ENCODE data around the gene CENPL. TPM values are rescaled to one million over a fixed set of nuclear protein-coding genes. Genes with fewer than 3 reads are reported as not detected.

Gene CENPL
- total and polyA plus RNA-seq, 2 of the 4 experiments (the other 2 are of a cell fraction): 6.3 to 21.1 TPM

- Histone ChIP-seq H2BK120ac (ENCODE audit: low read depth, low read length) (no peak overlapping the region), H3K4me3 (ENCODE audit: insufficient read depth, low read depth, low read length) (no peak overlapping the region), H3K79me1 (ENCODE audit: low read depth in 1 of 2, low read length in 2 of 2) (peaks cover 3 to 6% of the 10 kb centered on the region in 2 experiments; a peak in 1 of 4 replicates), H2AK9ac (replicated peaks; ENCODE audit: low read depth, low read length, poor library complexity) (no peak overlapping the region), H3K36me3 (ENCODE audit: control insufficient read depth, insufficient read depth, low read length) (peaks cover 29% of the 10 kb centered on the region), H2AFZ (replicated peaks; ENCODE audit: low read length, poor library complexity) (no peak overlapping the region), H3K4me1 (ENCODE audit: control insufficient read depth, insufficient read depth, low read length) (no peaks in the 10 kb centered on the region), H3K4me2 (ENCODE audit: low read depth, low read length) (no peak overlapping the region), H3K9ac (ENCODE audit: low read depth, low read length) (no peak overlapping the region), H3K27ac (ENCODE audit: insufficient read depth, low read length) (no peak overlapping the region), H3K14ac (replicated peaks; ENCODE audit: low read depth, low read length) (no peak overlapping the region), H3K27me3 (ENCODE audit: control insufficient read depth, insufficient read depth, low read length) (no peaks in the 10 kb centered on the region), H3K18ac (ENCODE audit: low read depth, low read length) (no peak overlapping the region), H2AK5ac (ENCODE audit: low read depth, low read length) (no peak overlapping the region), H4K8ac (ENCODE audit: low read depth in 2 of 2, low read length in 2 of 2) (no peak overlapping the region), H2BK20ac (ENCODE audit: low read depth, low read length) (no peak overlapping the region), H3K4ac (ENCODE audit: low read depth, low read length) (no peak overlapping the region), H2BK15ac (ENCODE audit: low read depth, low read length) (no peak overlapping the region), H4K20me1 (ENCODE audit: insufficient read depth, low read length) (no peaks in the 10 kb centered on the region), H4K5ac (ENCODE audit: low read depth, low read length) (no peak overlapping the region), H2BK5ac (ENCODE audit: low read depth, low read length, poor library complexity, severe bottlenecking) (no peak overlapping the region), H3K56ac (ENCODE audit: extremely low read depth, insufficient read depth, low read length) (no peak overlapping the region), H3K9me3 (ENCODE audit: control insufficient read depth, insufficient read depth, low read length) (no peaks in the 10 kb centered on the region), H3K23ac (ENCODE audit: low read depth, low read length) (no peak overlapping the region), H4K91ac (ENCODE audit: insufficient read depth, low read depth, low read length) (no peak overlapping the region), H3K9me1 (ENCODE audit: insufficient read depth, low read length) (0 out of 2 replicates have a peak, but pooled peaks cover 3% of the 10 kb centered on the region)
- DNase-seq: no peak
- no TSS peak for BruUV-seq (replicated peaks)
- dilution Hi-C loops (cut with HindIII; ENCODE audit: low sequenced_read_pairs, unreplicated experiment) (no loop called here), in situ Hi-C loops (cut with MboI; ENCODE audit: low sequenced_read_pairs) (no loop called here), intact Hi-C loops (cut with micrococcal nuclease) (no loop called here)
- POLR2A ChIA-PET (ENCODE audit: unreplicated experiment): no interaction called here
- WGBS, 2 experiments (ENCODE audit: extremely low coverage in 2 of 2, insufficient read length in 1 of 2): no CpG with 5 or more reads among the region's 4 CpGs
- CTCF ChIA-PET: no interaction called here
- no peak for ATAC-seq (ENCODE audit: low read depth)
- TF ChIP-seq CHD1 (IDR thresholded peaks at IDR 0.05; ENCODE audit: low read depth, low read length): no peak
- TF ChIP-seq ELK1 (IDR thresholded peaks at IDR 0.05; ENCODE audit: borderline replicate concordance, low read depth, low read length): no peak
Observed at GRCh38 chr1:173779936-173780335, 44.7 kb downstream of the CENPL start.
